ENCODE measurements around the gene LGALS9C.
"Not testable (repeated sequence)": the region's sequence is repeated elsewhere in the genome, so short reads cannot be mapped to it uniquely, and the experiment has no call there.

GRCh38 chr17:18485936-18486464 lies 9.4 kb downstream of the LGALS9C start:
- TF ChIP-seq POLR2A (IDR thresholded peaks at IDR 0.05; ENCODE audit: low read depth, low read length); CTCF (conservative IDR thresholded peaks at IDR 0.05; ENCODE audit: low read depth, low read length); MXI1 (IDR thresholded peaks at IDR 0.05; ENCODE audit: borderline replicate concordance, low read depth, low read length); SMC3 (IDR thresholded peaks at IDR 0.05; ENCODE audit: low read depth, low read length); RFX5 (IDR thresholded peaks at IDR 0.05; ENCODE audit: low read depth, low read length); RAD21 (IDR thresholded peaks at IDR 0.05; ENCODE audit: low read length); CEBPB (IDR thresholded peaks at IDR 0.05; ENCODE audit: low read depth, low read length); ELK1 (IDR thresholded peaks at IDR 0.05; ENCODE audit: borderline replicate concordance, low read depth, low read length); CHD1 (IDR thresholded peaks at IDR 0.05; ENCODE audit: low read depth, low read length): not testable (repeated sequence)

All from IMR-90 (cell line).